ENCODE measurements around the gene POLD4. TPM values are rescaled to one million over a fixed set of nuclear protein-coding genes. Genes with fewer than 3 reads are reported as not detected.
A peak's percentile ranks its signal among the peaks of the same experiment; 100 is the strongest.

POLD4 gene
- total and polyA plus RNA-seq, 2 of the 13 experiments (the other 11 are each of a cell fraction or from before 2014, with no cell fraction given), result 10.5 to 27.4 TPM

DNA sequence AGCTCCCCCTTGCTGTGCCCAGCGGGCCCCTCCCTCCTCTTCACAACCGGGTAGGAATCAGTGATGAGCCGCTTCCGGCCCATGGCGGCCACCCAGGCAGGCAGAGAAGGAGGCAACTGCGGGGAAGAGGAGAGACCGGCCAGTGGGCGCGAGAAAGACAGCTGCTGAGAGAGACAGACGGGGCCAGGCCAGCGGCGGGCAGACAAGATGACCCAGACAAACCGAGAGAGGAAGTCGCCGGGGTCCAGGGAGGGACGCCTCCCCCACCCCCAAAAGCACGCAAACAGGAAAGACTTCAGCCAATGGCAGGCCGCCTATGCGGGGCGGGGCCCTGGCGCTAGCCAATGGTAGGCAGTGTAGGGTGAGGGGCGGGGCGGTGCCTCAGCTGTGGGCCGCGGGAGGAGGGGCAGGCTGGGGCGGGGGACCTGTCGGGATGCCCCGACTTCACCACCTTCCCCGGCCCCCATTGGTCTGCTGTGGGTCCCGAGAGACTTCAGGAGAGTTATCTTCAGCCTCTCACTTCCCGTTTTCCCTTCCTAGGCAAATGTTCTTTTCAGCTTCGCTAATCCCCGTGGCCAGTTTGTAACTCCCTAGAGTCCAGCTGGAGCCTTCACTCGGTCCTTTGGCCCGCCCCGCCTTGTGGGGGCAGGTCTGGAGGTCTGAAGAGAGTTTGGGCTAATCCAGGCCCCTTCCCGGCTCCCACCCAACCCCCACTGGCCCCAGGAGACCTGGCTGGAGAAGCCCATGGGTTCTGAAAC is at the start of gene POLD4 (continued):
- TF ChIP-seq, protein P1, sequence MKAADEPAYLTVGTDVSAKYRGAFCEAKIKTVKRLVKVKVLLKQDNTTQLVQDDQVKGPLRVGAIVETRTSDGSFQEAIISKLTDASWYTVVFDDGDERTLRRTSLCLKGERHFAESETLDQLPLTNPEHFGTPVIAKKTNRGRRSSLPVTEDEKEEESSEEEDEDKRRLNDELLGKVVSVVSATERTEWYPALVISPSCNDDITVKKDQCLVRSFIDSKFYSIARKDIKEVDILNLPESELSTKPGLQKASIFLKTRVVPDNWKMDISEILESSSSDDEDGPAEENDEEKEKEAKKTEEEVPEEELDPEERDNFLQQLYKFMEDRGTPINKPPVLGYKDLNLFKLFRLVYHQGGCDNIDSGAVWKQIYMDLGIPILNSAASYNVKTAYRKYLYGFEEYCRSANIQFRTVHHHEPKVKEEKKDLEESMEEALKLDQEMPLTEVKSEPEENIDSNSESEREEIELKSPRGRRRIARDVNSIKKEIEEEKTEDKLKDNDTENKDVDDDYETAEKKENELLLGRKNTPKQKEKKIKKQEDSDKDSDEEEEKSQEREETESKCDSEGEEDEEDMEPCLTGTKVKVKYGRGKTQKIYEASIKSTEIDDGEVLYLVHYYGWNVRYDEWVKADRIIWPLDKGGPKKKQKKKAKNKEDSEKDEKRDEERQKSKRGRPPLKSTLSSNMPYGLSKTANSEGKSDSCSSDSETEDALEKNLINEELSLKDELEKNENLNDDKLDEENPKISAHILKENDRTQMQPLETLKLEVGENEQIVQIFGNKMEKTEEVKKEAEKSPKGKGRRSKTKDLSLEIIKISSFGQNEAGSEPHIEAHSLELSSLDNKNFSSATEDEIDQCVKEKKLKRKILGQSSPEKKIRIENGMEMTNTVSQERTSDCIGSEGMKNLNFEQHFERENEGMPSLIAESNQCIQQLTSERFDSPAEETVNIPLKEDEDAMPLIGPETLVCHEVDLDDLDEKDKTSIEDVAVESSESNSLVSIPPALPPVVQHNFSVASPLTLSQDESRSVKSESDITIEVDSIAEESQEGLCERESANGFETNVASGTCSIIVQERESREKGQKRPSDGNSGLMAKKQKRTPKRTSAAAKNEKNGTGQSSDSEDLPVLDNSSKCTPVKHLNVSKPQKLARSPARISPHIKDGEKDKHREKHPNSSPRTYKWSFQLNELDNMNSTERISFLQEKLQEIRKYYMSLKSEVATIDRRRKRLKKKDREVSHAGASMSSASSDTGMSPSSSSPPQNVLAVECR (CRISPR knock-in tag; IDR thresholded peaks at IDR 0.05; ENCODE audit: borderline replicate concordance), result peak; percentile 83
- TF ChIP-seq, protein P2, sequence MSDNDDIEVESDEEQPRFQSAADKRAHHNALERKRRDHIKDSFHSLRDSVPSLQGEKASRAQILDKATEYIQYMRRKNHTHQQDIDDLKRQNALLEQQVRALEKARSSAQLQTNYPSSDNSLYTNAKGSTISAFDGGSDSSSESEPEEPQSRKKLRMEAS (IDR thresholded peaks at IDR 0.05), result no peak
- TF ChIP-seq GABPB1 (CRISPR knock-in tag; IDR thresholded peaks at IDR 0.05), result peak; percentile 86
- TF ChIP-seq CBX2 (IDR thresholded peaks at IDR 0.05; ENCODE audit: low read depth, low read length), result no peak
- no peak for TF ChIP-seq CBX2 (CRISPR knock-in tag; IDR thresholded peaks at IDR 0.05; ENCODE audit: low read depth)
- TF ChIP-seq, protein P3, sequence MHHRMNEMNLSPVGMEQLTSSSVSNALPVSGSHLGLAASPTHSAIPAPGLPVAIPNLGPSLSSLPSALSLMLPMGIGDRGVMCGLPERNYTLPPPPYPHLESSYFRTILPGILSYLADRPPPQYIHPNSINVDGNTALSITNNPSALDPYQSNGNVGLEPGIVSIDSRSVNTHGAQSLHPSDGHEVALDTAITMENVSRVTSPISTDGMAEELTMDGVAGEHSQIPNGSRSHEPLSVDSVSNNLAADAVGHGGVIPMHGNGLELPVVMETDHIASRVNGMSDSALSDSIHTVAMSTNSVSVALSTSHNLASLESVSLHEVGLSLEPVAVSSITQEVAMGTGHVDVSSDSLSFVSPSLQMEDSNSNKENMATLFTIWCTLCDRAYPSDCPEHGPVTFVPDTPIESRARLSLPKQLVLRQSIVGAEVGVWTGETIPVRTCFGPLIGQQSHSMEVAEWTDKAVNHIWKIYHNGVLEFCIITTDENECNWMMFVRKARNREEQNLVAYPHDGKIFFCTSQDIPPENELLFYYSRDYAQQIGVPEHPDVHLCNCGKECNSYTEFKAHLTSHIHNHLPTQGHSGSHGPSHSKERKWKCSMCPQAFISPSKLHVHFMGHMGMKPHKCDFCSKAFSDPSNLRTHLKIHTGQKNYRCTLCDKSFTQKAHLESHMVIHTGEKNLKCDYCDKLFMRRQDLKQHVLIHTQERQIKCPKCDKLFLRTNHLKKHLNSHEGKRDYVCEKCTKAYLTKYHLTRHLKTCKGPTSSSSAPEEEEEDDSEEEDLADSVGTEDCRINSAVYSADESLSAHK (CRISPR knock-in tag; IDR thresholded peaks at IDR 0.05; ENCODE audit: borderline replicate concordance), result no peak
- no peak for TF ChIP-seq DNMT3B (CRISPR knock-in tag; conservative IDR thresholded peaks at IDR 0.05)
- no peak for TF ChIP-seq ZNF747 (CRISPR knock-in tag; IDR thresholded peaks at IDR 0.05; ENCODE audit: borderline replicate concordance)
- no peak for TF ChIP-seq ZHX2 (IDR thresholded peaks at IDR 0.05; ENCODE audit: low read depth)
- no peak for TF ChIP-seq ZHX2 (CRISPR knock-in tag; IDR thresholded peaks at IDR 0.05; ENCODE audit: borderline replicate concordance)
- TF ChIP-seq RBM39 (IDR thresholded peaks at IDR 0.05; ENCODE audit: low read depth, low read length, poor library complexity, severe bottlenecking), result no peak
- no peak for TF ChIP-seq MLLT10 (CRISPR knock-in tag; IDR thresholded peaks at IDR 0.05)
- TF ChIP-seq ZSCAN21 (CRISPR knock-in tag; IDR thresholded peaks at IDR 0.05; ENCODE audit: borderline replicate concordance), result peak; percentile 88
